Right lung (tissue), 5 donors: Measurements from ENCODE around the gene HEPACAM2. TPM values are rescaled to one million over a fixed set of nuclear protein-coding genes. Genes with fewer than 3 reads are reported as not detected.

Experiments
- DNase-seq, 2 donors: peaks; one replicate each; pipeline ENCODE4 v3.0.0-alpha.2; 2013
- polyA plus RNA-seq, 5 donors: library from polyadenylated mRNA; unstranded; fragments of 120-200 nt; gene quantifications; one replicate each; pipeline versions ENCODE4 v1.2.1 to v1.2.3, GENCODE V29; 2013; ENCODE audit warnings: inconsistent platforms in 1 of 5, low replicate concordance in 1 of 5; ENCODE audit not compliant: insufficient read length in 5 of 5, insufficient read depth in 1 of 5

Gene HEPACAM2
- polyA plus RNA-seq, 5 donors: 1.3 to 5.8 (median 2.5) TPM

GRCh38 chr7:93203496-93203895, 22.8 kb downstream of the HEPACAM2 start:
- DNase-seq: no peak

- no peak for DNase-seq
These were observed 23.5 kb downstream of the HEPACAM2 start for GRCh38 chr7:93202594-93203250.

DNA sequence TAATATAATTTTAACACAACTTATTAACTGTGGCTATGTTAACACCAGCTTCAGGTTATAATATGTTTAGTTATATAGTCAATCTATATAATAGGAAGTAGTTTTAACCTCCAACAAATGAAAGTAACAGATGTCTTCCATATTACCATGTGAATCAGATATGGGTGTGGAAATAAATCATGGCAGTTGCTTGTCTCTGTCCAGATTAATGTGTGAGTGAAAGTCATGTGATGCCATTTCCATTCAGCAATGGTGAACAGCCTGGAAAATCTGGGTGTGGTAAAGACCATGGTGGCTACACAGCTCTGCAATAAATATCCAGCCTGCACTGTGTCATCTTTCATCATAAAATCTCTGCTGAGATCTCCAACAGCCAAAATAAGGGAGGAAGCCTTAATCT, 27.8 kb downstream of the HEPACAM2 start:
- DNase-seq: no peak

DNA sequence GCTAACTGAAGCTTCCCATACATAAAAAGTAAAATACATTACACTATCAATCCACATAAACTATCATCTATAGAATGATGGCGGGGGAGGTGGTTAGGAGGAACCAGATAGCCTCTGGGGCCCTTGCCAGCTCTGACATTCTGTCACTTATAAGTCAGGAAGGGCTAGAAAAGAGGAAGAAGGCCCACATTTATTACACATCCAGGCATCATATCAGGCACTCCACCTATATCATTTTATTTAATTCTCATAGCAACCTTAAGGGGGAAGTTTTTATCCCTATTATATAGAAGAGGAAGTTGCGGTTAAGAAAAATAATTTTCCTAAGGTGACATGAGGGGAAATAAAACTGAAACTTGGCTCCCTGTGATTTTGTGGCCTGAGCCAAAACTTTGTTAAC, 29.9 kb downstream of the HEPACAM2 start:
- no peak for DNase-seq

- DNase-seq: no peak
These were observed 31.9 kb downstream of the HEPACAM2 start for GRCh38 chr7:93194386-93194785.

- DNase-seq: no peak
These were observed 37.2 kb downstream of the HEPACAM2 start for GRCh38 chr7:93188870-93189634.

GRCh38 chr7:93185303-93186027, 40.8 kb downstream of the HEPACAM2 start:
- no peak for DNase-seq

DNA sequence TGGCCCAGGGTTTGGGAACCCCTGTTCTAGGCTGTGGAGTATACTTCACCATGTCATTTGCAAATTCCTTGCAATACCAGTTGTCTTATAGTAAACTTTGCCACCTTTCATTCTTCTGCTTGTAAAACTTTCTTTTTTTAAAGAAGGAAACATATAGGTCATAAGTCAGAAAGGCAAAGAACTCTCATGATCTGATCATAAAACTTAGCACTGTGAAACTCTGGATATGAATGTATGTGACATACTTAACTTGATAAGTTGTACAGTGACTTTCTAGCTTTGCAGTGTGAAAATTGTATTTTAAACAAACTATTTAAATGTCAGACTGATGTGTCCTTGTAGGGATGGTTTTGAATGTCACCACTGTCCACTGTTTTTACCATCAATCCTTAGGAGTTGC, 47.1 kb downstream of the HEPACAM2 start:
- no peak for DNase-seq

GRCh38 chr7:93178213-93178612, 48.1 kb downstream of the HEPACAM2 start:
- no peak for DNase-seq

- no peak for DNase-seq
These were observed 49.2 kb downstream of the HEPACAM2 start for GRCh38 chr7:93176992-93177580.

GRCh38 chr7:93175219-93175618, 51.0 kb downstream of the HEPACAM2 start:
- no peak for DNase-seq

DNA sequence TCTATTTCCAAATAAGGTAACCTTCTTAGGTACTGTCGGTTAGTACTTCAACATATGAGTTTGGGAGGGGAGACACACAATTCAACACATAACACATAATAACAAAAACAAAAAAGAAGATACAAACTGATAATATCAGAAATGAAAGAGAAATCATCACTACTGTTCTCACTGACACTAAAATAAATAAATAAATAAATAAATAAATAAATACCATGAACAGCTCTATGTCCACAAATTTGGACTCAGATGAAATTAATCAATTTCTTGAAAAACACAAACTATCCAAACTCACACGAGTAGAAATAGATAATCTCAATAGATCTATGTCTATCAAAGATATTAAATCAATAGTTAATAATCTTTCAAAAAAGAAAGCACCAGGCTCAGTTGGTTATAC, 53.6 kb downstream of the HEPACAM2 start:
- no peak for DNase-seq

DNA sequence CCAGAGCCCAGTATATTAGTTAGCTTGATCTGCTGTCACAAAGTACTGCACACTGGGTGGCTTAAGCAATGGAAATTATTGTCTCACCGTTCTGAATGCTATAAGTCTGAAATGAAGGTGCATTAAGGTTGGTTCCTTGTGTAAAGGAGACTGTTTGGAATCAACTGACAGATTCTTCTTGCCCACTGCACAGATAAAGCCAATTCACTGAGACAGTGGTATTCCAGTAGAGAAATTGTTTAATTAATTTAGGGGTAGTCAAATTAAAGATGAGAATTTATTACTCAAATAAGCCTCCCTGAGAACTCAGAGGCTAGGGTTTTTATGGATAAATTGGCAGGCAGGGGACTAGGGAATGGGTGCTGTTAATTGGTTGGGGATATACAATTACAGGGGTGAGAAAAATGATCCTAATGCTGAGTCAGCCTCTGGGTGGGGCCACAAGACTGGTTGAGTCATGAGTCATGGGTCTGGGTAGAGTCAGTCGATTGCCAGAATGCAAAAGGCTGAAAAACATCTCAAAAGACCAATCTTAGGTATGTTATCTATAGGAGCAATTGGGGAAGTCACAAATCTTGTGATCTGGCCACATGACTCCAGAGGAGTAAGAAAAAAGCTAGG, 54.6 kb downstream of the HEPACAM2 start:
- no peak for DNase-seq

- no peak for DNase-seq
These were observed 60.8 kb downstream of the HEPACAM2 start for GRCh38 chr7:93165447-93165846.

GRCh38 chr7:93164766-93165165, 61.5 kb downstream of the HEPACAM2 start:
- no peak for DNase-seq

DNA sequence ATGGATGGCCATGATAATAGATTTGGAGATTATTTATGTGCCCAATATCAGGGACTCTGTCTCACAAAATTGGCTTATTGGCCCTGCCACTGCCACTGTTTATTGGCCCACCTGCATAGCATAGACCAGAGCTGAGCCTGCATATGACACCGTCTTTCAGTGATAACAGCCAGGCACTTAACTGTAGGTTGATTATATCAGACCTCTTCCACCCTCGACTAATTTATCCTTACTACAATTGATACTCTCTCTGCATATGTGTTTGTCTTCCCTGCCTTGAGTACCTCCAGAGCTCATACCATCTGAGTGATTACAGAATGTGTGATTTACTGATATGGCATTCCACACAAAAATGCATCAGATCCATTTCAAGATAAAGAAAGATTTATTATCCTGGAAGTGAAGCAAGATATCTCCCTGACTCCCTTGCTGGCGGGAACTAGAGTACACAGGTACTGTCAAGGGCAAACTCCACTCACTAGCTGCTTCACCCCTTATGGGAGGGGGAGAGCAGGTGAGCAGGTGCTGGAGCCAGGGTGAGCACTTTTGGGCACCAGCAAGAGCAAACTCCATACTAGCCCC, 65.0 kb downstream of the HEPACAM2 start:
- DNase-seq: no peak

DNA sequence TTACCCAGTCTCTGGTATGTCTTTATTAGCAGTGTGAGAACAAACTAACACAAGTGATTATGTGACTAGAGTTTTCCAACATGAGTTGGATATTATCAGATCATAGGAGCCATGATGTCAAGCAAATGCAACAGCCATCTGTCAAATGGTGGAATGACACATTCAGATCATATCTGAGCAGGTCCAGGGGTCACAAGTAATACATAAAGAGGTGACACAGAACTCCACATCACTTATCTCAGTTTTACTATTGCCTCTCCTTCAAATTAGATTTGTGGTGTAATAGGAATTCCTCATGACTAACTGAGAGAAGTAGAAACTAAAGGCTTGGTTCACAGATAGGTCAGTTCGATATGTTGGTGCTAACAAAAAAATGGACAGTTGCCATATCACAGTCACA, 65.9 kb downstream of the HEPACAM2 start:
- no peak for DNase-seq

GRCh38 chr7:93159490-93159889, 66.8 kb downstream of the HEPACAM2 start:
- DNase-seq: no peak

GRCh38 chr7:93156884-93157283, 69.4 kb downstream of the HEPACAM2 start:
- DNase-seq: no peak

GRCh38 chr7:93150200-93150835, 76.0 kb downstream of the HEPACAM2 start:
- no peak for DNase-seq

- no peak for DNase-seq
These were observed 77.5 kb downstream of the HEPACAM2 start for GRCh38 chr7:93148727-93149126.
